NCI-H446 treated with DMSO at 0.1 percent for 48 hours (cell line): ENCODE data around the gene CPE.

Experiments
- DNase-seq: peaks from one replicate; lab custom pipeline; 2025; lab: John Stamatoyannopoulos, UW

The CPE gene

GRCh38 chr4:165364452-165365080, 14.2 kb upstream of the CPE start:
- no peak for DNase-seq

- no peak for DNase-seq
These were observed 11.8 kb upstream of the CPE start for GRCh38 chr4:165367040-165367439.

GRCh38 chr4:165368114-165368513, 10.7 kb upstream of the CPE start:
- DNase-seq: no peak

DNA sequence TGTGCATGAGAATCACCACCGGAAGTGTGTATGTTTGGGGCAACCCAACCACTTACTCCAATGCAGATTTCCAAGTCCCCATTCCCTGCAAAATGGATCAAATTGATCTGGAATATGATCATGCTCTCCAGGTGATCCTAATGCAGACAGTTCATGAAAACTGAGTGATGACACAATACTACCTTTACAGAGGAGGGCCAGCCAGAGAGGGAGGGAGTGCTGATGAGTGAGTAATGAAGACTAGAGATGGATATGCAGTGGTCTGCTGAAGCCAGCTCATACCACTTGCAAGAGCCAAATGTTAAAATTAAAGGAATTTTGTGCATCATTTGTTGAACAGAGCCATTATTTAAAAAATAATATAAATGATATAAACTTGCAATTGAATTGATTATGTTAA, 10.2 kb upstream of the CPE start:
- no peak for DNase-seq

GRCh38 chr4:165369522-165369921, 9.3 kb upstream of the CPE start:
- no peak for DNase-seq

DNA sequence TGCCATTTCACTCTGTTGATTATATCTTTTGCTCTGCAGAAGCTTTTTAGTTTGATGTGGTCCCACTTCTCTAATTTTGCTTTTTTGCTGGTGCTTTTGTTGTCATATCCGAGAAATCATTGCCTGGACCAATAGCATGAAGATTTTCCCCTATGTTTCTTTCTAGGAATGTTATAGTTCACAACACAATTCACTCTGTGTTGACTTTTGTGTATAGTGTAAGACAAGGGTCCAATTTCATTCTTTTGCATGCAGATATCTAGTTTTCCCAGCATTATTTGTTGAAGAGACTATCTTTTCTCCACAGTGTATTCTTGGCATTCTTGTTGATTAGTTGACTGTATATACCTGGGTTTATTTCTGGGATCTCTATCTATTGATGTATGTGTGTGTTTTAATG, 8.3 kb upstream of the CPE start:
- no peak for DNase-seq

DNA sequence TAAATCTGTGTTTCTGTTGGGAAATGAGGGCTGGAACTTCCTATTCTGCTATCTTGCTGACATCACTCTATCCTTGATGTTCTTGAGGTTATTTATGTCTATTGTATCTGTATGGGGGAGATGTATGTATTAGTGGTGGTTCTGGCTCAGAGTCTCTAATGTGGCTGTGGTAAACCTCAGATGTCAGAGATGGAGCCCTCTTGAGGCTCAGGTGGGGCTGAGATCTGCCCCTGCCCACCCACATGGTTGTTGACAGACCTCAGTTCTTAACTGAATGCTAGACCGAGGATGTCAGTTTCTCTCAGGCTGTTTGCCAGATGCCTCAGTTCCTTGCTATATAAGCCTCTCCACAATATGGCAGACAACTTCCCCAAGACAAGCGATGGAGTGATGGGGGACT, 3.3 kb upstream of the CPE start:
- DNase-seq: no peak

- no peak for DNase-seq
These were observed 437 bp upstream of the CPE start for GRCh38 chr4:165378398-165378744.

GRCh38 chr4:165379678-165380064, 863 bp downstream of the CPE start:
- DNase-seq: peak; percentile 41

DNA sequence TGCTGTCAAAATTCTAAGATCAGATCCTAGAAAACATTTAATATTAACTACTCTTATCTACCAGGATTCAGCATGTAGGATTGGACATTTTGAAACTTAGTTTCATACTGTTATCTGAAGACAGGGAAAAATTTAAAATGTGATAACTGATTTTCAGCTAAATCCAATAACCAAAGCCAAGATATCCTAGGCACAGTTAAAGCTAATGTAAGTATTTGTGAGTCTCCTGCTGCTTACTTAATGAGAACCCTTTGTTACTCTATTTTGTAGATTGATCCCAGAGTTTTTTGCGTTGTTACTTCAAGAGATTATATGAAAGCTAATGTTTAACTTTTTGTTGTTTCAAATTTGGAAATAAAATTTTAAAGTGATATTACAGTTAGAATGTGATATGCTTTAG, 2.0 kb downstream of the CPE start:
- DNase-seq: no peak

GRCh38 chr4:165381821-165382373, 3.1 kb downstream of the CPE start:
- DNase-seq: peak; percentile 30

DNA sequence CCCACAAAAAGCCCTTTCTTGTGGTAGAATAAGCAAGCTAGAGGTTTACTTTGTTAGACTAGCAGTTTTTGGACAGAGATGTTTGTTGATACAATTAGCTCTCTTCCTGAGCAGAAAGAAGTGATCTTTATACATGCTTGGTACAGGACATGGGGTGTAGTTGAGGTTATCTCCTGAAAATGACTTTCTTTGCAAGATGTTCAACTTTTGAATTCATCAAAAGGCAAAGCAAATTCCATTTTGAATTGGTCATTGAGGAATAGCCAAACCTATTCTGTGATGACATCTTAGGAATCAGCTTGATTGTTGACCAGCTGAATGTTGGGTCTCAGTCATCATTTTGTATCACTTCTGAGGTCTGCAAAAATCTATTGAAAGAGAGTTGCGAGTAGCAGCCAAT, 3.8 kb downstream of the CPE start:
- DNase-seq: peak; percentile 31

GRCh38 chr4:165383591-165384073, 4.8 kb downstream of the CPE start:
- DNase-seq: peak; percentile 98

GRCh38 chr4:165384186-165384585, 5.4 kb downstream of the CPE start:
- no peak for DNase-seq

GRCh38 chr4:165384598-165384997, 5.8 kb downstream of the CPE start:
- DNase-seq: peak; percentile 86

GRCh38 chr4:165385126-165385525, 6.3 kb downstream of the CPE start:
- peak; percentile 59 for DNase-seq

- no peak for DNase-seq
These were observed 7.5 kb downstream of the CPE start for GRCh38 chr4:165386328-165386727.

DNA sequence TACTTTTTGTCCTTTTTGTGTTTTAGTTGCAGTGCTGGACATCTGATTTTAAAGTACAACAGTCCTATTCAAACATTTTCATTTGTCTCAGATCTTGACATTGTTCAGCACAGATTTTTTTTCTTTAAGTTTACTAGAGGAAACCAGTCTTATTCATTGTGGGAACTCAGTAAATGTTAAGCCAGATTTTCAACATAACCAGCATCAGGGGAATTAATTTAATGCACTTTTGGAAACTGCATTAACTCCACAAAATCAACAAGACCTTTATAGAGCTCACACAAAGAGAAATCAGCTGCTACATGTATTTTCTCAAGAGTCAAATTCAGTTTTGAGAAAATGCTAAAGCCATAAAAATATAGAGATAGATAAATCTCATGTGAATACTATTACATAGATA, 9.9 kb downstream of the CPE start:
- DNase-seq: no peak

GRCh38 chr4:165393051-165393450, 14.2 kb downstream of the CPE start:
- DNase-seq: no peak

DNA sequence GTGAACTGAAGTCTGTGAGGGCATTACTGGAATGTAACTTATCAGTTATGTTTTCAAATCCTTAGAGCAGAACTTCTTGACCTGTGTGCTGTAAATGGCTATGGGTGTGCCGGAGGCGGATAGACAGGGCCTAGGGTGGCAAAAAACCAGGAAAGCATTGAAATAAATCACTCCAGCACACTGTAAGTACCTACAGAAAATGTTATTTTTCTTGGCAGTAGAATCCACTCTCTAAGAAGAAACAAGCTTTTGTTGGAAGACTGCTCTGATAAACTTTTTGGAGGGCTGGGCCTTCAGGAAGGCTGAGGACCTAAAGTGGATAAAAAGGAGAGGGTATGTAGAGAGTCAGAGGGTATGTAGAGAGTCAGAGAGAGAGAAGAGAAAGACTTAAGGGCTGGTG, 14.9 kb downstream of the CPE start:
- DNase-seq: no peak

DNA sequence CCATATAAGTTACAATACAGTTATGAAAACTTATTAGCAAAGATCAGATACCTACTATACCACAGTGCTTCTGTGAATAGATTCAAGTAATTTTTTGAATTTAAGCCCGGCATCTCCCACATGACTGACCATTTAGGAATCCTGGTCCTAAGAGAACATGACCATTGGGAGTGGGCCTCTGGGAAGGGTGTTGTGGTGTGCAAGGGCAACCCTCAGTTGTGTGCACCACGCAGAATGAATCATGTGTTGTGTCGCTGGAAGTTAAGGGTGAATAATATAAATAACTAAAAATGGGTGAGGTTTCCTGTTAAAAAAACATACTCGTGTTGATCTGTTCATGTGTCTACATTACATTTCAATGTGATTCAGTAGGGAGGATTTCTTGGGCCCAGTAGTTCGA, 15.5 kb downstream of the CPE start:
- no peak for DNase-seq

DNA sequence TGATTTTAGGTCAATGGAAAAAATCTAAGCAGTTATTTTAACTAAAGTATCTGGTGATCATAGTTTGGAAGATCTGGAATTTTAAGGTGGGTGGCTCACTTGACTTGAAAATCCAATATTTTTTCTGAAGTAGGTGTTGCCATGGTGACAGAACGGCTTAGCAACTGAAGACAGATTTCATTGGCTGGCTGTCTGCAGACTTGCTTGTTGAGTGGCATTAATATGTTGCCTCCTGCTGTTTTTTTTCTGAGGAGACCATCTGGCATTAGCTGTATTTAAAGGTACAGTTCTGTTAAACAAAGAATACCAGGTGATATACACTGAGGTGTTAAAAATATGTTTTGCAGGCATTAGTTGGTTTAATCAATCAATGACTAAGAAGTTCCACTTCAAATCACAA, 19.8 kb downstream of the CPE start:
- peak; percentile 96 for DNase-seq

DNA sequence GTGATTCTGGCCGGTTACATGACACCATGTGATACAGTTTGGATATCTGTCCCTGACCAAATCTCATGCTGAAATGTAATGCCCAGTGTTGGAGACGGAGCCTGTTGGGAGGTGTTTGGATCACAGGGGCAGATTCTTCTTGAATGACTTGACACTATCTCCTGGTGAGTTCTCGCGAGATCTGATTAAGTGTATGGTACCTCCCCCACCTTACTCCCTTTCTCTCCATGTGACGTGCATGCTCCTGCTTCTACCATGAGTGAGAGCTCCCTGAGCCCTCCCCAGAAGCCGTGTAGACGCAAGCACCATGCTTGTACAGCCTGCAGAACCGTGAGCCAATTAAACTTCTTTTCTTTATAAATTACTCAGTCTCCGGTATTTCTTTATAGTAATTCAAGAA, 23.6 kb downstream of the CPE start:
- no peak for DNase-seq

DNA sequence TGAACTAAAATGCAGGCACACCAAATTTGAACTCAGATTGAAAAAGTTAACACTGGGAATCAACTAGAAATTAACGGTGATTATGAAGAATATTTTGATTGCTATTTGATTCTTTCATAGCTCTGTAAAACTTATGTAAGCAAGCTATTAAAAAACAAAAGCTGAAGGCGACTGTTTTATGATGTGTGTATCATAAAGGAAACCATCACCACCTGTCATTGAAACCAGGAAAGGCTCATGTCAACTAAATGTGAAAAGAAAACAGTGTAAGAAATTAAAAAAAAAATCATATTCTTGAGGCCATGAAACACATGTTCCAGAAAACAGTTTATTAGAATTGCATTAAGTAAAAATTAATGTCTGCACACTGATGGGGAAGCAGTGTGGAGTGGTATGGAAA, 24.2 kb downstream of the CPE start:
- DNase-seq: no peak
